GM23248 (cell line): Measurements from ENCODE around the gene CCDC15. TPM values are rescaled to one million over a fixed set of nuclear protein-coding genes. Genes with fewer than 3 reads are reported as not detected.

Experiments
- DNase-seq: peaks from one replicate; pipeline ENCODE4 v3.0.0-alpha.2; 2015
- H2AFZ ChIP-seq: fragments of 200-600 bp; sonication (generic); 2 replicates; pipeline ENCODE4 v1.6.1; 2016; ENCODE audit warnings: antibody characterized with exemption
- H3F3A ChIP-seq: fragments of 200-600 bp; sonication (generic); 2 replicates; pipeline ENCODE4 v1.6.1; 2016; ENCODE audit warnings: mild to moderate bottlenecking, antibody characterized with exemption, mixed run types; ENCODE audit not compliant: insufficient read depth
- H3K27ac ChIP-seq: fragments of 200-600 bp; sonication (generic); 2 replicates; pipeline ENCODE4 v1.5.1; 2016; ENCODE audit warnings: mild to moderate bottlenecking
- H3K27me3 ChIP-seq: fragments of 200-600 bp; sonication (generic); replicated peaks from 2 replicates; pipeline ENCODE4 v1.6.1; 2016; ENCODE audit warnings: mild to moderate bottlenecking; ENCODE audit not compliant: insufficient read depth
- H3K36me3 ChIP-seq: fragments of 200-600 bp; sonication (generic); 2 replicates; pipeline ENCODE4 v1.6.1; 2016; ENCODE audit warnings: low read depth, mild to moderate bottlenecking
- H3K4me1 ChIP-seq: fragments of 200-600 bp; sonication (generic); 2 replicates; pipeline ENCODE4 v1.6.1; 2016; ENCODE audit warnings: mild to moderate bottlenecking; ENCODE audit not compliant: insufficient read depth
- H3K4me2 ChIP-seq: fragments of 200-600 bp; sonication (generic); one replicate; pipeline ENCODE4 v1.6.1; 2016; ENCODE audit warnings: mild to moderate bottlenecking; ENCODE audit not compliant: unreplicated experiment
- H3K4me3 ChIP-seq: fragments of 200-600 bp; sonication (generic); 2 replicates; pipeline ENCODE4 v1.5.1; 2016; ENCODE audit warnings: mild to moderate bottlenecking
- H3K79me2 ChIP-seq: fragments of 200-600 bp; sonication (generic); 2 replicates; pipeline ENCODE4 v1.6.1; 2016; ENCODE audit warnings: mild to moderate bottlenecking; ENCODE audit not compliant: insufficient read depth
- H3K9ac ChIP-seq: fragments of 200-600 bp; sonication (generic); 2 replicates; pipeline ENCODE4 v1.6.1; 2016; ENCODE audit warnings: mild to moderate bottlenecking
- H3K9me2 ChIP-seq: fragments of 200-600 bp; sonication (generic); 2 replicates; pipeline ENCODE4 v1.6.1; 2016; ENCODE audit warnings: mixed run types, mild to moderate bottlenecking, moderate library complexity; ENCODE audit not compliant: insufficient read depth
- H3K9me3 ChIP-seq: fragments of 200-600 bp; sonication (generic); one replicate; pipeline ENCODE4 v1.6.1; 2017; ENCODE audit warnings: low read depth
- H4K20me1 ChIP-seq: fragments of 200-600 bp; sonication (generic); 2 replicates; pipeline ENCODE4 v1.6.0; 2016; ENCODE audit not compliant: insufficient read depth
- EZH2 ChIP-seq: fragments of 200-600 bp; sonication (generic); IDR thresholded peaks from 2 replicates; pipeline ENCODE4 v1.6.1; 2018; ENCODE audit warnings: antibody characterized with exemption, mild to moderate bottlenecking; ENCODE audit not compliant: insufficient read depth, poor library complexity, severe bottlenecking
- EZH2phosphoT487 ChIP-seq: fragments of 200-600 bp; sonication (generic); IDR thresholded peaks from 2 replicates; pipeline ENCODE4 v1.6.1; 2018; ENCODE audit warnings: antibody characterized with exemption, moderate library complexity, mild to moderate bottlenecking, low read depth; ENCODE audit not compliant: insufficient read depth
- WGBS, 2 experiments: methylation state at CpG; one replicate each; pipeline ENCODE4 v1.1.6; 2015 to 2017; ENCODE audit warnings: low lambda C conversion rate in 2 of 2, low coverage in 1 of 2; ENCODE audit errors: missing lambda C conversion rate in 2 of 2; 5-methylcytosine and 5-hydroxymethylcytosine counted together
- in situ Hi-C: fragments of 300-500 bp; cut with MboI; formaldehyde crosslinking; loops from 2 replicates; pipeline ENCODE4 v1.15.0; 2020
- polyA plus RNA-seq: library from polyadenylated mRNA; unstranded; fragments of >200 nt; fragmentation: Nextera tagmentation; extraction: Ambion mirVana; gene quantifications from 2 replicates; pipeline ENCODE4 v1.2.1, GENCODE V29; 2016
- total RNA-seq: library from RNA; depleted of rRNA; stranded (reverse); fragments of >200 nt; shearing (Covaris generic); gene quantifications from 2 replicates; pipeline ENCODE4 v1.2.3, GENCODE V29; 2014

The CCDC15 gene
- total and polyA plus RNA-seq, 2 experiments from 2014 or later: 0.97 to 1.6 TPM

DNA sequence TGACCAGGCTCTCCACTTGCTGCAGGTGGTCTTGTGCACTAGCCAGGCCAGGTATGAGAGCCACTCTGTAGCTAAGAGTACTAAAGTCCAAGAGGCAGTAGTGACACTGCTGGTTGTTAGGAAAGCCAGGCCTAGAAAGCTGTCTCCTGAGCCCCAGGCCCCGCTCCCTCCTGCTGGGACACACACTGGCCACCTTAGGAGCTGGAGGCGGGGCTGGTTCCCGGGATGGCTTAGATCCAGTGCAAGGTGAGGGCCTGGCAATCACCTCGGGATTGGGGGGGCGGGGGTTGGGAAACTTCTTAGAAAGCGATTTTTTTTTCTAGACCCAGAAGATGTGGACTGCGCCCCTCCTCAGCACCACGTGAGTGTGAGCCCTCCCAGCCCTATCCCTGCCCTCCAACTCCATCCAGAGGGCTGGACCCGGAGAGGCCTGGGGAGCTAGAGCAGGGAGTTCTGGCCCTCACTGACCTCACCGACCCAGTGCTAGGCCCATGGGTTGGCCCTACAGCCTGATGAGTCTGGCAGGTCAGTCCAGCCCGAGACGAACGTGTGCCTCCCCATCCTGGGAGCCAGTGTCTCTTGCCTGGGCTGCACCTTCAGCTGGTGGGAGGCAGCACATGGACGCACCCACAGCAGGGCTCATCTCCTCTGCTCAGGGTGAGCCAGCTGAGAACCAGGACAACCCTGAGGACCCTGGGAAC, 127.2 kb downstream of the CCDC15 start:
- no peak overlapping the region for H3K4me3 ChIP-seq
- H3K27ac ChIP-seq: no peak overlapping the region
- no peaks in the 10 kb centered on the region for H3K9me2 ChIP-seq
- DNase-seq: no peak
- no peaks in the 10 kb centered on the region for H4K20me1 ChIP-seq
- H3K79me2 ChIP-seq: no peaks in the 10 kb centered on the region
- no peak overlapping the region for H3K4me2 ChIP-seq
- H3K27me3 ChIP-seq: no peaks in the 10 kb centered on the region
- H3F3A ChIP-seq: no peaks in the 10 kb centered on the region
- no peak overlapping the region for H3K9ac ChIP-seq
- peaks cover 13% of the 10 kb centered on the region for H3K4me1 ChIP-seq
- 63 to 72% methylated on average over 11 to 14 of the region's 14 CpGs for WGBS, 2 experiments
- H3K36me3 ChIP-seq: no peaks in the 10 kb centered on the region
- H3K9me3 ChIP-seq: no peaks in the 10 kb centered on the region
- in situ Hi-C loops: loop anchor here (10.0 kb wide), 1 partner anchor 264 kb away; no protein-coding TSS in a partner anchor
- TF ChIP-seq EZH2 (no peak), EZH2phosphoT487 (no peak)
- H2AFZ ChIP-seq: no peak overlapping the region

DNA sequence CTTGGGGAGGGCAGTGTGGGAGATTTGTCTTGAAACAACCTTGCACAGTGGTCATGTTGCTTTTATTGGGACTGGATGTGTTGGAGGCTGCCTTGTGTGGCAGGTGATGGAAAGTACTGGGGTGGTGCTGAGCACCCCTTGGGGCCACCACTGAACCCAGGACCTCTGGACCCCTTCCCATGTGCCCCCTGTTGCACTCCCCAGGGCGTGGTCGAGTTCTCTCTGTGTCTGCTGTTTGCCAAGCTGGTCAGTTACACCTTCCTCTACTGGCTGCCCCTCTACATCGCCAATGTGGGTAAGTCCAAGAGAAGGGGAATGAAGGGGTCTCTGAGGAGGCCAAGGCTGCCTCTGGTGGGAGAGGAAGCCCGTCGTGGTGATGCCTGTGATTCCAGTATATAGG, 128.0 kb downstream of the CCDC15 start:
- no peak for DNase-seq
- H3K9me2 ChIP-seq: no peaks in the 10 kb centered on the region
- H3K9ac ChIP-seq: no peak overlapping the region
- no peaks in the 10 kb centered on the region for H3K9me3 ChIP-seq
- no peaks in the 10 kb centered on the region for H4K20me1 ChIP-seq
- 89 to 90% methylated on average over 5 of the region's 5 CpGs for WGBS, 2 experiments
- no peaks in the 10 kb centered on the region for H3K36me3 ChIP-seq
- no peak overlapping the region for H3K4me2 ChIP-seq
- no peak overlapping the region for H3K4me3 ChIP-seq
- peaks cover 13% of the 10 kb centered on the region for H3K4me1 ChIP-seq
- no peak overlapping the region for H3K27ac ChIP-seq
- in situ Hi-C loops: loop anchor here (10.0 kb wide), 1 partner anchor 263 kb away; no protein-coding TSS in a partner anchor
- H3K79me2 ChIP-seq: no peaks in the 10 kb centered on the region
- TF ChIP-seq EZH2phosphoT487 (no peak), EZH2 (no peak)
- H3K27me3 ChIP-seq: no peaks in the 10 kb centered on the region
- no peaks in the 10 kb centered on the region for H3F3A ChIP-seq
- no peak overlapping the region for H2AFZ ChIP-seq

DNA sequence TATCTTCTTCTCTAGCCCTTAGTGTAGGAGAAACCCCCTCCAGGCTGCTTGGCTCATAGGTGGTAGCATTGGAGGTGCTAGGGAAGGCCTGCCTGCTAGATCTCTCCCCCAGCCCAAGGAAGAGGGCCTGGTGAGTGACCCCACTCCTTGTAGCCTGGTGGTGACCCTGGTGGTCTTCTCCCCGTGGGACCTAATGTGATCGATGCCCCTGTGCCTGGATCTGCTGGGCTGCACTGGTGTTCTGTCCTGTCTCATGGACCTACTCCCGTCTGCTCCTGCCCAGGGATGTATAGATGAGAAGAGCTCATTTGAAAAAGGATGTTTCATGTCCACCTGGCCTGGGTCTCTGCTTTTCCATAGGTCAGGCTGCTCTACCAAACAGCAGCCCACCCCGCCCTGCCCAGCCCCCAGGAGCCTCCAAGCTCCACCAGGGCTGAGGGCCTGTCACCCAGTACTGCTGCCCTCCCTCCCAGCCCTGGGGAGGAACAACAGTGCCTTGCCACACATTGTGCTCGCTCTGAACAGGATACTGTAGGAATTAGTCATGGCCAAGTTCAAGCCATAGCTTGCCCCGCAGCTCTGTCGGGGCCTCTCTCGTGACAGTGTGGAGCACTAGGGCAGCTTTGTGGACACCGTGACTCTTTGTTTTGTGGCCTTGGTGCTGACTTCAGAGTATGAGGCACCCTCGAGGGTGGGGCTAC, 128.8 kb downstream of the CCDC15 start:
- 53 to 54% methylated on average over 10 of the region's 10 CpGs for WGBS, 2 experiments
- peak overlapping the region; percentile 72 for H3K27ac ChIP-seq
- H3K4me2 ChIP-seq: no peak overlapping the region

DNA sequence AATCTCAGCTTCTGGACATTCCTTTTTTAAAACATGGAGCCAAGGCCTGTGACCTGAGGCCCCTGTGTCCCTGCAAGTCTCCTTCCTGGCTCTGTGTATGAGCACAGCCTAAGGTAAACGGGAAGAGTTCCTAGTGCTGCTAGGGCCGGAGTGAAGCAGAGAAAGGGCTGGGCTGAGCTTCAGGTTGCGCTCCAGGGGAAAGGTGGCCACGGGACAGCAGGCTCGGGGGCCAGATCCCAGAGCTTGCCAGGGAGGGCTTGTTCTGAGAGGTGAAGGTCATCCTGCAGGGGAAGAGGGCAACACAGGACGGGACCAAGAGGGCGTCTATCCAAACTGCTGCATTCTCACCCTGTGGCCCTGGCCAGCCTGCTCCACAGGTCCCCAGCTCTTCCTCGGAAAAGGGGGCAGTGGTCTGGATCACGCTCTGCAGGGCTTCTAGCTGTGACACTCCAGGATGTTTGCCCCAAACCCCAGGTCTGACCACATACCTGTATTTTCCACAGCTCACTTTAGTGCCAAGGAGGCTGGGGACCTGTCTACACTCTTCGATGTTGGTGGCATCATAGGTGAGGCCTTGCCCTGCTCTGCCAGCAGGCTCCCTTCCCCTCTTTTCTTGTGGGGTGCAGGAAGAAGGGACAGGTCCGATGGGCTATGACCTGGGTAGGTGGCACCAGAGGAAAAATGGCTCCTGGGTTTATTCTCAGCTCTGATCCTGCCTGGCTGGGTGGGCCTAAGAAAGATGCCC, 129.5 kb downstream of the CCDC15 start:
- Histone ChIP-seq H2AFZ (peak overlapping the region; percentile 55), H3K36me3 (no peaks in the 10 kb centered on the region), H4K20me1 (no peaks in the 10 kb centered on the region), H3K4me2 (no peak overlapping the region), H3F3A (no peaks in the 10 kb centered on the region), H3K27me3 (no peaks in the 10 kb centered on the region), H3K27ac (peak overlapping the region; percentile 72), H3K4me1 (peaks cover 13% of the 10 kb centered on the region), H3K79me2 (no peaks in the 10 kb centered on the region), H3K9me3 (no peaks in the 10 kb centered on the region), H3K9me2 (no peaks in the 10 kb centered on the region), H3K4me3 (no peak overlapping the region), H3K9ac (peak overlapping the region; percentile 51)
- no peak for DNase-seq
- in situ Hi-C loops: loop anchor here (10.0 kb wide), 1 partner anchor 261 kb away; no protein-coding TSS in a partner anchor
- no peak for TF ChIP-seq EZH2
- no peak for TF ChIP-seq EZH2phosphoT487
- WGBS, 2 experiments: 77 to 78% methylated on average over 11 of the region's 11 CpGs

More for the DNA sequence above, 128.8 kb downstream of the CCDC15 start:
- Histone ChIP-seq H3K9me3 (no peaks in the 10 kb centered on the region), H3K9me2 (no peaks in the 10 kb centered on the region), H3K79me2 (no peaks in the 10 kb centered on the region), H3K9ac (no peak overlapping the region; the same call in 1 of the 2 replicates), H3K27me3 (no peaks in the 10 kb centered on the region), H3K4me1 (peaks cover 13% of the 10 kb centered on the region), H3K36me3 (no peaks in the 10 kb centered on the region), H3F3A (no peaks in the 10 kb centered on the region), H4K20me1 (no peaks in the 10 kb centered on the region), H2AFZ (peak overlapping the region; percentile 55), H3K4me3 (no peak overlapping the region)
- peak; percentile 94 for DNase-seq
- TF ChIP-seq EZH2 (no peak), EZH2phosphoT487 (no peak)
- in situ Hi-C loops: loop anchor here (10.0 kb wide), 1 partner anchor 262 kb away; no protein-coding TSS in a partner anchor
